Loucy (cell line): ENCODE measurements around the gene TIAM2.

Source experiments
- CTCF ChIP-seq: fragments of 200-600 bp; sonication (generic); conservative IDR thresholded peaks from 2 replicates; pipeline ENCODE4 v1.5.1; 2014; ENCODE audit warnings: mild to moderate bottlenecking, antibody characterized with exemption, low read length
- EZH2phosphoT487 ChIP-seq: fragments of 200-600 bp; IDR thresholded peaks from 2 replicates; pipeline ENCODE4 v1.6.1; 2018; ENCODE audit warnings: antibody characterized with exemption, mild to moderate bottlenecking, moderate library complexity, borderline replicate concordance

GRCh38 chr6:155177363-155177961 lies 182.3 kb downstream of the TIAM2 start:
- TF ChIP-seq CTCF: peak; percentile 82
- no peak for TF ChIP-seq EZH2phosphoT487
